Activated naive CD8-positive, alpha-beta T cell treated with anti-CD3 and anti-CD28 coated beads, Interleukin-2, amount 10 ng/mL, durations not matched to agents 7 days and 5 days (primary cell): Measurements from ENCODE around the gene APIP. TPM values are rescaled to one million over a fixed set of nuclear protein-coding genes. Genes with fewer than 3 reads are reported as not detected.
A peak's percentile ranks its signal among the peaks of the same experiment; 100 is the strongest.

Source experiments
- ATAC-seq: fragments of 150-1000 bp; cut with Tn5 transposase; one replicate; pipeline ENCODE4 v1.10.0; 2021; ENCODE audit warnings: low read depth, moderate library complexity
- POLR2A ChIA-PET: fragments of 350-600 bp; sonication (Branson Sonifier 250); formaldehyde crosslinking; loops from one replicate; lab custom pipeline; 2021; ENCODE audit warnings: antibody characterized with exemption; lab: Charles Lee
- DNase-seq: peaks from one replicate; pipeline ENCODE4 v3.0.0; 2021
- H3K27ac Mint-ChIP-seq: one replicate; pipeline ENCODE4 v1.8.0; 2022; ENCODE audit warnings: mild to moderate bottlenecking, mixed read lengths
- H3K27me3 Mint-ChIP-seq: one replicate; pipeline ENCODE4 v1.8.0; 2022; ENCODE audit warnings: mild to moderate bottlenecking, moderate library complexity, mixed read lengths
- H3K36me3 Mint-ChIP-seq: one replicate; pipeline ENCODE4 v1.8.0; 2021; ENCODE audit warnings: mild to moderate bottlenecking, mixed read lengths
- H3K4me1 Mint-ChIP-seq: one replicate; pipeline ENCODE4 v1.8.0; 2021; ENCODE audit warnings: mixed read lengths
- H3K4me3 Mint-ChIP-seq: one replicate; pipeline ENCODE4 v1.8.0; 2022; ENCODE audit warnings: mild to moderate bottlenecking, moderate library complexity, mixed read lengths
- H3K9me3 Mint-ChIP-seq: one replicate; pipeline ENCODE4 v1.8.0; 2021; ENCODE audit warnings: mixed read lengths
- total RNA-seq, 2 experiments: library from RNA; stranded (reverse); gene quantifications; one replicate each; pipeline ENCODE4 v1.2.3, GENCODE V29; 2021

The APIP gene
- total RNA-seq, 2 experiments from 2014 or later: 25.7 to 29.4 TPM

DNA sequence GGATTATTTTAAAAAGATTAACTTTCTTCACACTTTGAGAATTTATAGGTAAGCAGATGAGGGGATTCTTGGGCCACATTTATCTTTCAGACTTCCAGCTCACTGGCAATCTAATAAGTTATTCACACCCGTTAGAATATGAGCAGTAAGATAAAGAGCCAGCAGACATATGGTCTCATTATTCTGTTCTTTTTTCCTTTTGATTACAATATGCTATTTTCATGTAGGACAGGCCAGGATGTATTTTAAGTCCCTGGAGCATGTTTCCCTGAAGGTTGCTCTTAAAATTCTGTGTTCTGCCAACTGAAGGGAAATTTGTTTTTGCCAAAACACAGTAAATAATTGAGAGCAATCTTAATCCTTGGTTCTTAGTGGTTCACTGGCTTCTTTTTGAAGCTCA, 22.4 kb upstream of the APIP start:
- Mint-ChIP-seq H3K36me3 (peaks cover 21% of the 10 kb centered on the region), H3K4me3 (no peak overlapping the region)
- no peak for ATAC-seq

DNA sequence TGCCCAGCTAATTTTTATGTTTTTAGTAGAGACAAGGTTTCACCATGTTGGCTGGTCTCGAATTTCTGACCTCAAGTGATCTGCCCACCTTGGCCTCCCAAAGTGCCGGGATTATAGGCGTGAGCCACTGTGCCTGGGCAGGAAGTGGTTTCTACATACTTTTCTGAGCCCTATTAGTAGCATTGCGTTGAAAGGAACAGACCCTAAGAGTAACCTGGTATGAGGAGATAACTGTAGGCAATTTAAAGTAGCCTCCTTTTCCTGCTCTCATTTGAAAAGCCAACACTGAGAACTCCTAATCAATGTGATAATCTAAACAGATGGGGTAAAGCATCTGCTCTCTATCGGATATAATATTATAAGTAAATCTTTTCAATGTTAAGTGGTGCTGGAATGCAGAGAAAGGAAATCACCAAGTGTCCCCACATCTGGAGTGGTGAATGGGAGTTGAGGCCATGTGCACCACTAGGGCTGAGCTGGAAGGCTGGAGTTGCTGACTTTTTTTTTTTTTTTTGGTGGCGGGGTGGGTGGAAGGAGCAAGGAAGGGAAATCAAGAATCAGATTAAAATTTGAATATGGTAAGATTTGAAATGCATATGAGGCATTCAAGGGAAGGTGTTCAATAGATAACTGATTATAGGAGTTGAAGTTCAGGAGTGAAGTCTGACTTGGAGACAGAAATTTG, 20.9 kb upstream of the APIP start:
- peaks cover 25% of the 10 kb centered on the region for H3K36me3 Mint-ChIP-seq
- no peak for DNase-seq
- no peak for ATAC-seq
- no peaks in the 10 kb centered on the region for H3K27me3 Mint-ChIP-seq
- H3K4me1 Mint-ChIP-seq: peaks cover 14% of the 10 kb centered on the region
- no peak overlapping the region for H3K4me3 Mint-ChIP-seq
- no peak overlapping the region for H3K27ac Mint-ChIP-seq
- no peaks in the 10 kb centered on the region for H3K9me3 Mint-ChIP-seq
- POLR2A ChIA-PET: no interaction called here

More for the DNA sequence above, 22.4 kb upstream of the APIP start:
- Mint-ChIP-seq H3K4me1 (peaks cover 15% of the 10 kb centered on the region), H3K27me3 (no peaks in the 10 kb centered on the region), H3K9me3 (no peaks in the 10 kb centered on the region), H3K27ac (no peak overlapping the region)
- DNase-seq: no peak
- POLR2A ChIA-PET: no interaction called here

DNA sequence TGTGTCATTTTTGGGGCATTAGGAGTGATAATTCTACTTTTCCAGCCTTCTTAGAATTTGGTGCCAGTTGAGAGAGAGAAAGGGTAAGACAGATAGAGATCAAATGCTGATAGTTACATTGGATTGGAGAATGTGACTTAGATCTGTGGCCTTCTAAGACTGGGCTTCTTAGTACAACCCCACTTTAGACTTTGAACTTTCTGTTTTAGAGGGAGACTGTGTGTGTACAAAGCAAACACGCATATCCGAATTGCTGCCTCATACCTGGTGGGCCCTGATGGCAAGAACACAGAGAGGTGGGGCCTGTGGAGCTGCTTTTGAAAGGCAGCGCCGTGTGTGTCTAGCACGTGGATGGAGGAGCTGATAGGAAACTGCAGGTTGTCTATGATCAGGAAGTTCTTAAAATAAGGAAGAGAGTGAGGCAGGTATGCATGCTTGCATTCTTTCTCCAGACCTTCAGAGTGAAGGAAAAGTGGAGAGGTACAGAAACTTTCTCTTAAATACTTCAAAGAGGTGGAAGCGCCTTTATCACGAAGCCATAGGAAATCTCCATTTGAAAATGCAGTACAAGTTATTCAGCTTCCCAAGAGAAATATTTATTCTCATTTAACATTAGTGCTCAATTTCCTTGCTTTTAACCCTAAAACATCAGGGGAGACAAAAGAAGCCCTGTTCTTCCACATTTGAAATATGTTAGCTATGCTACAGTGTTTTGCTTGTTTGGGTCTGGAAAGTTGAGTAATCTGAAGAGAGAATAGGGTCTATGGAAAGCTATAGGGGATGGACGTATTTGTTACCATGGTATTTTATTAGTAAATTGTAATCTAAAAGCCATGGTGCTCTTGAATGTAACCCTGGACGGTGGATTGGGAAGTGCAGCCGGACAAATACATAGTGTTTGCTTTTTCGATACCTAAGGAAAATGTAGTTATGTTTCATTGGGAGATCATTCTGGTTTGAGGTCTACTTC, 13.9 kb upstream of the APIP start:
- no peaks in the 10 kb centered on the region for H3K9me3 Mint-ChIP-seq
- POLR2A ChIA-PET: no interaction called here
- H3K27ac Mint-ChIP-seq: no peak overlapping the region
- H3K4me3 Mint-ChIP-seq: no peak overlapping the region
- H3K27me3 Mint-ChIP-seq: no peaks in the 10 kb centered on the region
- peaks cover 11% of the 10 kb centered on the region for H3K36me3 Mint-ChIP-seq
- no peak for DNase-seq
- ATAC-seq: no peak
- H3K4me1 Mint-ChIP-seq: peaks cover 12% of the 10 kb centered on the region

DNA sequence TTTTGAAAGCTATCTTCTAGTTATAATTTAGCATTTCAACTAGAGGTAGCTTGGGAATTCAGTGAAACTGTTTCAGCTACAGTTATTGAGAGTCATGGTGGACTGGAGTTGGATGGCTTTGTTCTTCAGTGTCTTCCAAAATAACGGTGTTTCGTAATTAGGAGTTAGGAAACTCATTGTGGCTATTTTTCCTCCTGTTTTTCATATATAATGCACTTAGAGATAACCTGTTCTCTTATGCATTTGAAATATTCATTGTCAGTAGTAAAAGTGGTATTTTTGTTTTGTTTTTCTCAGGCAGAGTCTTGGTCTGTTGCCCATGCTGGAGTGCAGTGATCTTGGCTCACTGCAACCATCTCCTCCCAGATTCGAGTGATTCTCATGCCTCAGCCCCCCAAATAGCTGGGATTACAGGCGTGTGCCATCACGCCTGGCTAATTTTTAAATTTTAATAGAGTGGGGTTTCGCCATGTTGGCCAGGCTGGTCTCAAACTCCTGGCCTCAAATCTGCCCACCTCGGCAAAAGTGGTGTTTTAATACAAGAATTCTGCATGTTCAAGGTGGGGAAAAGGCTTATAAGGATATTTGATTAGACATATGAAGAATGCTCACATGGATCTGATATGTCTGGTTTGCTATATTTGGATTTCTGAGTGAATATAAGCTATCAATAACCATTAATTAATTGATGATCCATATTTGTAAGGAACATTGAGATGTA, 12.9 kb upstream of the APIP start:
- Mint-ChIP-seq H3K36me3 (peaks cover 9% of the 10 kb centered on the region), H3K4me3 (no peak overlapping the region), H3K4me1 (peaks cover 12% of the 10 kb centered on the region)

DNA sequence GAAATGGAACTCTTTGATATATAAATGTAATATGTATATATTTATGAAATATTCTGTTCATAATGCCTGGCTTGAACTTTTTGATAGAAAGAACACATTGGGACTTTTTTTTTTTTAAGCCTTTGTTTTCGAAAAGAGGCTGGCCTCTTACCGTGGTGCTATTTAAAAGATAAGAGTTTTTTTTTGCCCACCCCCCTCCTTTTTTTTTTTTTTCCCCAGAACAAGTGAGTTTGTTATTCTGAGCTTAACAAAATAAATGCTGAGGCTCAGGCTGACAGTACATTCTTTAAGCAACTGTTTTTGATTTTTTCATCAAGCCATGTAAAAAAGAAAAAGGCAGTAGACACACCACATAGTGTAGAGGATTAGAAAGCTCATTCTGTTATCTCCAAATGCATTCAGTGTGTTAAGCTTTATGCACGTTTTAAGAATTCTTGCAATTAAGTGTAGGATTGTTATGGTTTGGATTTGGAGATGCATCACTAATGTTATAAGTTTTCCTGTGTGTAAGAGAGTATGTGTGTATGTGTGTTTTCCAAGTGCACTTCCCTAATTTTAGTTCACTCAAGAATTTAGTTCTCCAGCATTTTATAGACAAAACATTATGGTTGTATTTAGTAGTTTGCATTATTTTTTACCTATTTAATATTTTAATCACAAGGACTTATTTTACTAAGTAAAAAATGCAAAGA, 12.2 kb upstream of the APIP start:
- POLR2A ChIA-PET: interaction anchor here (1.5 kb wide), 1 partner anchor 12 kb away, joined by 4 read pairs; the partner anchor contains the start of genes APIP and PDHX
- H3K27ac Mint-ChIP-seq: no peak overlapping the region
- no peak overlapping the region for H3K4me3 Mint-ChIP-seq
- peaks cover 14% of the 10 kb centered on the region for H3K4me1 Mint-ChIP-seq
- ATAC-seq (no peak), DNase-seq (no peak)
- no peaks in the 10 kb centered on the region for H3K9me3 Mint-ChIP-seq
- no peaks in the 10 kb centered on the region for H3K27me3 Mint-ChIP-seq
- H3K36me3 Mint-ChIP-seq: peaks cover 9% of the 10 kb centered on the region

More for the DNA sequence above, 12.9 kb upstream of the APIP start:
- ATAC-seq (no peak), DNase-seq (no peak)
- H3K9me3 Mint-ChIP-seq: no peaks in the 10 kb centered on the region
- POLR2A ChIA-PET: interaction anchor here (1.5 kb wide), 1 partner anchor 13 kb away, joined by 4 read pairs; the partner anchor contains the start of genes APIP and PDHX
- H3K27ac Mint-ChIP-seq: no peak overlapping the region
- no peaks in the 10 kb centered on the region for H3K27me3 Mint-ChIP-seq

DNA sequence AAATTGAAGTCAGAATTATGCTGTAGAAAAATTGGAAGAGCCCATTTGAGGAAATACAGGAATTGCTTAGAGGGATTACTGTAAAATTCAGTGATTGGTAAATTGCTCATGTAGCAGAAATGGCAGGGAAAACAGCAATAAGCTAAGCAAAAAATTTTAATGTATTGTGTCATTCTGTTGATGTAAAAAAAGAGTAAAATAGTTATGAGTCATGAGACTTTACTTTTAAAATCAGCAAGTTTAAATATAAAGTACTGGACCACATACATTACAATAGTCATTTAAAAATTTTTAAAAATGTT, 10.6 kb upstream of the APIP start:
- no peak for DNase-seq
- Mint-ChIP-seq H3K9me3 (no peaks in the 10 kb centered on the region), H3K4me1 (peaks cover 14% of the 10 kb centered on the region), H3K27me3 (no peaks in the 10 kb centered on the region), H3K36me3 (peaks cover 3% of the 10 kb centered on the region), H3K27ac (no peak overlapping the region), H3K4me3 (no peak overlapping the region)
- ATAC-seq: no peak
- POLR2A ChIA-PET: interaction anchor here (0.7 to 1.0 kb wide), 2 partner anchors 11 to 236 kb away, joined by 3 read pairs; partner anchors contain the start of genes APIP and PDHX

DNA sequence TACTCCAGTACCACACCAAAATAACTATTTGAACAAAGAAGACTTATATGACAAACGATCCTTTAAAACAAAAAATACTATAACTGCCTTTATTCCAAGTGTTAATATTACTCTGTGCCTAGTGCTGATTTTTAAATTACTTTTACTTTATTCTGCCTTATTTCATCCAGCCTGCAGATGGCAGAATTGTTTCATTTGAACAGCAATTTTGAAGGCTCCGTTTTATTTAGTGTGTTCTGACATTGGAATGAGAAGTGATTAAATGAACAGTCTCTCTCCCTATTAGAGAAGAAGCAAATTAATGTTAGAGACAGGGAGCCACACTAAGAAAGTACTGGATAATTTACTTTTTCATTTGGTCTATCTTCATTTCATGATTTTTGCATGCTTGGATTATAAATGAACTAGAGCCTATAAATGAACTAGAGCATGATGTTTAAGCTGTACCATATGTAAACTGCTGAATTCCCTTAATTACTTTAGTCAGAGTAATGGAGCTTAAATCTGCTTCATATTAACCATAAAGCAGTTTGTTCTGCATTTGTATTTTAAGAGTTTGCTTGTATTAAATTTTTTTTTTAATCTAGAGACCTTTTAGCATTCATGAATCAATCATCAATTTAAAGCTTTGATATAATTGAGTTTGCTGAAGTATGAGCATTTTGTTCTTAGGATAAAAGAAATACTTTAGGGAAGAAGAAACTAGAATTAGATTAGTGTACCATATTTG, 10.1 kb upstream of the APIP start:
- H3K27ac Mint-ChIP-seq: no peak overlapping the region
- DNase-seq: no peak
- POLR2A ChIA-PET: interaction anchor here (0.7 to 1.0 kb wide), 2 partner anchors 10 to 236 kb away, joined by 3 read pairs; partner anchors contain the start of genes APIP and PDHX

DNA sequence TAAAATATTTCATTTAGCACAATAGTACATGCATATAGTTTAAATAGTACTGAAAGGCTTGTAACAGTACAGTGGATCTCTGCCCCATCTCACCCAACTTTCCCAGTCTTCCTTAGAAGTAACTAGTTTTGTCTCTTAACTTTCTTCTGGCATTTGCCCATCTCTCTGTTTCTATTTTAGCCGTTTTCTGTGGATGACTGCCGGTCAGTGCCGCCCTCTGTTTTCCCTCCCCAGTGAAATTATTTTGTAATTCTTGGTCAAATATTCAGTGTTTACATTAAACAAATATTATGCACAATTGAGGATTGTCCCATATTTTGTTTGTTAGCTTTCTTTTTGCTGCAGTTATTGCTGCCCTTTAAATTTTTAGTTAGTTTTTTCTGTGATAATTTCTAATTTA, 8.5 kb upstream of the APIP start:
- DNase-seq: no peak
- ATAC-seq: no peak
- H3K4me3 Mint-ChIP-seq: no peak overlapping the region
- H3K36me3 Mint-ChIP-seq: peaks cover 2% of the 10 kb centered on the region
- no peaks in the 10 kb centered on the region for H3K9me3 Mint-ChIP-seq
- H3K27ac Mint-ChIP-seq: no peak overlapping the region
- POLR2A ChIA-PET: no interaction called here
- no peaks in the 10 kb centered on the region for H3K27me3 Mint-ChIP-seq
- peaks cover 10% of the 10 kb centered on the region for H3K4me1 Mint-ChIP-seq

More for the DNA sequence above, 10.1 kb upstream of the APIP start:
- H3K9me3 Mint-ChIP-seq: no peaks in the 10 kb centered on the region
- ATAC-seq: peak; percentile 36
- H3K27me3 Mint-ChIP-seq: no peaks in the 10 kb centered on the region
- H3K4me3 Mint-ChIP-seq: no peak overlapping the region
- no peaks in the 10 kb centered on the region for H3K36me3 Mint-ChIP-seq
- peaks cover 14% of the 10 kb centered on the region for H3K4me1 Mint-ChIP-seq

DNA sequence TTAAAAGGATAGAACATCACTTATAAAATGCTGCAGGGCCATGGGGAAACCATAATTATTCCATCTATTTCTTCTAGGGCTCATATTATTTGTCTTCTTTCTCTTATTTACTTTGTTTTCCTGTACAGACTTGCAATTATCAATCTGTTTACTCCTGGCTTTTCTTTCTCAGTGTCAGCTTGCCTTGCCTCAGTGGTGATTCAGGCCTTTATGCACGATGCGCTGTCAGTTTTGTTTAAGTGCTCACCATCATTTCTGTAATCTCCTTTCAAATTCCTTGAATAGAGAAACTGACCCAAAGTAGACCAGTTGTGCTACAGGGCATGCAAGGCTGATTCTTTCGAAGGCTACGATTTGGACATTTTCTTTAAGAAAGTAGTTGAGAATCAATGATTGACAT, 5.0 kb upstream of the APIP start:
- no peak overlapping the region for H3K4me3 Mint-ChIP-seq
- H3K27ac Mint-ChIP-seq: no peak overlapping the region
- H3K4me1 Mint-ChIP-seq: peaks cover 15% of the 10 kb centered on the region
- peaks cover 2% of the 10 kb centered on the region for H3K36me3 Mint-ChIP-seq
- POLR2A ChIA-PET: no interaction called here
- H3K27me3 Mint-ChIP-seq: no peaks in the 10 kb centered on the region
- no peak for DNase-seq
- ATAC-seq: no peak
- no peaks in the 10 kb centered on the region for H3K9me3 Mint-ChIP-seq

DNA sequence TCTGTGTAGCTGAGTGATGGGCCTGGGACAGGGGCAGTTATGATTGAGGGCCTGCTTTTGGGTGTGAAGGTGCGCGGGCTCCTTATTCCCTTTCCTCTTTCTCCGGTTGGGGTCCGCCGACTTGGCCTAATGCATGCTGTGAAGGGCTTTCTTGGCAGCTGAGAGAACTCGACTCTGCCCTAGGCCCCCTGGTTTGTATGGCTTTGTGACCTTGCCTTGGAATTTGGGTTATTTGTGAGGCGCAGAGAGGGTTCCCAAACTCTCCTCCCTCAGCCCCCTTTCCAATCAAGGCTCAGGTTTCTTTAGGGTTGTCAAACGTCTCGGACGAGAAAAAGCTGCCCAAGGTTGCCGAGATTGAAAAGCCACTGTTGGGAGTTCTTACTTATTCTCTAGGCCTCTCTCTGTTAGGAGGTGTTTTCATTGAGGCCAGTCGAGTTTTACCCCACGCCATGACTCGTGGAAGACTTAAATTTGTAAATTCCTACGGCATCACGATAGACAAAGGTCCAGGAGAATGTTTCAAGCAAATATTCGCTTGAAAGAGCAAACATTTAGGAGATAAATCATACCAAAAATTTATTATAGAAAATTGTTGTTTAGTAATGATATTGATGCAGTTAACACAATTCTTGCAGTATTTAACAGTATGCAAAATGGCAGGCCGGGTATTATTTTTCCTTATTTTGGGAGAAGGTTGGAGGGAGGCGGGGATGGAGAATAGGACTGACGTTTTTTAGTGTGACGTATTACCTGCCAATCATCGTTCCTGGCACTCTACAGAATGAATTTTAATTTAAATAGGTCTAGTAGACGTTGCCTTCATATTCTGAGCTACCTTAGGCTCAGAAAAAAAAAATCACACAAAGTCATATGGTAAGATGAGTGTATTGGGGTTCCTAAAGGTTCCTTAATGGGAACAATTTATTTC, 928 bp upstream of the APIP start:
- DNase-seq (no peak), ATAC-seq (no peak)
- peaks cover 16% of the 10 kb centered on the region for H3K36me3 Mint-ChIP-seq
- H3K27ac Mint-ChIP-seq: peak overlapping the region; percentile 92
- H3K9me3 Mint-ChIP-seq: peaks cover 4% of the 10 kb centered on the region
- H3K4me1 Mint-ChIP-seq: peaks cover 23% of the 10 kb centered on the region
- peak overlapping the region; percentile 94 for H3K4me3 Mint-ChIP-seq
- no peaks in the 10 kb centered on the region for H3K27me3 Mint-ChIP-seq
- POLR2A ChIA-PET: interaction anchor here (0.6 to 1.1 kb wide), 2 partner anchors 8 to 11 kb away, joined by 3 to 4 read pairs; no protein-coding TSS in a partner anchor
